GM19025 (cell line): ENCODE measurements around the gene CCPG1.

Experiments
- ATAC-seq: cut with Tn5 transposase; IDR thresholded peaks from one replicate; pipeline ENCODE4 v1.9.1; 2021; ENCODE audit warnings: mild to moderate bottlenecking, low read depth, moderate library complexity; ENCODE audit not compliant: unreplicated experiment

Gene CCPG1

GRCh38 chr15:55322467-55322866 is 85.7 kb downstream of the CCPG1 start:
- no peak for ATAC-seq

- no peak for ATAC-seq
Measured at GRCh38 chr15:55320963-55321362, 87.2 kb downstream of the CCPG1 start.

- no peak for ATAC-seq
Measured at GRCh38 chr15:55320238-55320550, 88.0 kb downstream of the CCPG1 start.

GRCh38 chr15:55319537-55320237 is 88.5 kb downstream of the CCPG1 start:
- no peak for ATAC-seq

GRCh38 chr15:55318588-55319494 is 89.3 kb downstream of the CCPG1 start, which contains the start of the genes PIGB and PIGBOS1:
Gene PIGB, plus strand, starts transcription at chr15:55319222. Its CDS starts 29 bp downstream, at chr15:55319251.
Gene PIGBOS1, minus strand, starts transcription at chr15:55319123. Its CDS starts 1,331 bp downstream, at chr15:55317792.
- ATAC-seq, result peak; percentile 92
